ENCODE results near the gene COL18A1. TPM values are rescaled to one million over a fixed set of nuclear protein-coding genes. Genes with fewer than 3 reads are reported as not detected.

COL18A1 gene
- total and polyA plus RNA-seq, 10 donors, result 35.0 to 208 (median 86.4) TPM

DNA sequence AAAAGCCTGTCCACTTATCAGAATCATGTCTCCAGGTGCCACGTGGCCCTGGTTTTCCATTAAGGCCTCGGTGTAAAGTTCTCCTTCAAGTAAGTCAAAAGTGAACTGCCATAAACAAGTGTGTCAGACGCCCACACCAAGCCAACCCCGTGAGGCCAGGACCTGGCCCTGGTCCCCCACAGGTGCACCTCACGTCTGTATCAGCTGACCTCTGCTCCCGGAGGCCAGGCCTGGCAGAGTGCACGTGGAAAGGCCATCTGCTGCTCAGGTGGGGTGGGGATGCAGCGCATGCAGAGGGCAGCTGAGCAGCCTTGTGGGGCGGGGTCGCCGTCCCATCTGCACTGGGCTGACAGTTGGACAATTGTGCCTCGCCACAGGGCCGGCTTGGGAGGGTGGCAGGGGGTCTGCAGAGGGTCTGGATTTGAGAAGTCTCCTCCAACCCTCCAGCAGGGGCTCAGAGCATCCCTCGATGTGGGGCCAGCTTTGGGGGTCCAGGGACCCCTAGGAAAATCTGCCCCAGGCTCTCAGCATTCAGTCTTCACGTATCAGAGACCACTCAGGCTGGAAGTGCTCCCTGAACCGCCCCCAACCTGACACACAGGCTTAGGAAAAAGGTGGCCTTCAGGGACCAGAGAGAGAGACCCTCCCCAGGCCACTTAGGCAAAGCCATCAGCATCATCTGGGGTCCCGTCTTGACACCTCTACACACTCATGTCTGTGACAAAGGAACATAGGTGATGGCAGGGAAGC lies 134.3 kb downstream of the COL18A1 start:
- Histone ChIP-seq H3K27ac (peak overlapping the region in 1 of 8 donors; percentile 93), H3K4me1 (peaks cover 5 to 80% (median 46%) of the 10 kb centered on the region in 6 donors), H3K36me3 (peaks cover 0 to 55% (median 2%) of the 10 kb centered on the region in 6 donors), H3K4me3 (no peak overlapping the region), H3K27me3 (replicated peaks in 1 of 7) (no peaks in the 10 kb centered on the region), H3K9me3 (no peaks in the 10 kb centered on the region)
- intact Hi-C loops (cut with DNase I; ENCODE audit: low total_unique reads), result no loop called here
- peak; percentile 75 for DNase-seq
- no peak for TF ChIP-seq POLR2AphosphoS5 (IDR thresholded peaks at IDR 0.05)
- TF ChIP-seq POLR2A (IDR thresholded peaks at IDR 0.05), result no peak
- TF ChIP-seq, protein P1, sequence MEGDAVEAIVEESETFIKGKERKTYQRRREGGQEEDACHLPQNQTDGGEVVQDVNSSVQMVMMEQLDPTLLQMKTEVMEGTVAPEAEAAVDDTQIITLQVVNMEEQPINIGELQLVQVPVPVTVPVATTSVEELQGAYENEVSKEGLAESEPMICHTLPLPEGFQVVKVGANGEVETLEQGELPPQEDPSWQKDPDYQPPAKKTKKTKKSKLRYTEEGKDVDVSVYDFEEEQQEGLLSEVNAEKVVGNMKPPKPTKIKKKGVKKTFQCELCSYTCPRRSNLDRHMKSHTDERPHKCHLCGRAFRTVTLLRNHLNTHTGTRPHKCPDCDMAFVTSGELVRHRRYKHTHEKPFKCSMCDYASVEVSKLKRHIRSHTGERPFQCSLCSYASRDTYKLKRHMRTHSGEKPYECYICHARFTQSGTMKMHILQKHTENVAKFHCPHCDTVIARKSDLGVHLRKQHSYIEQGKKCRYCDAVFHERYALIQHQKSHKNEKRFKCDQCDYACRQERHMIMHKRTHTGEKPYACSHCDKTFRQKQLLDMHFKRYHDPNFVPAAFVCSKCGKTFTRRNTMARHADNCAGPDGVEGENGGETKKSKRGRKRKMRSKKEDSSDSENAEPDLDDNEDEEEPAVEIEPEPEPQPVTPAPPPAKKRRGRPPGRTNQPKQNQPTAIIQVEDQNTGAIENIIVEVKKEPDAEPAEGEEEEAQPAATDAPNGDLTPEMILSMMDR (IDR thresholded peaks at IDR 0.05 in 8 of 11, conservative IDR thresholded peaks at IDR 0.05 in 3 of 11), result no peak
- 60 to 89% (median 88%) methylated on average over 1 to 17 of the region's 17 CpGs for WGBS, 5 donors

DNA sequence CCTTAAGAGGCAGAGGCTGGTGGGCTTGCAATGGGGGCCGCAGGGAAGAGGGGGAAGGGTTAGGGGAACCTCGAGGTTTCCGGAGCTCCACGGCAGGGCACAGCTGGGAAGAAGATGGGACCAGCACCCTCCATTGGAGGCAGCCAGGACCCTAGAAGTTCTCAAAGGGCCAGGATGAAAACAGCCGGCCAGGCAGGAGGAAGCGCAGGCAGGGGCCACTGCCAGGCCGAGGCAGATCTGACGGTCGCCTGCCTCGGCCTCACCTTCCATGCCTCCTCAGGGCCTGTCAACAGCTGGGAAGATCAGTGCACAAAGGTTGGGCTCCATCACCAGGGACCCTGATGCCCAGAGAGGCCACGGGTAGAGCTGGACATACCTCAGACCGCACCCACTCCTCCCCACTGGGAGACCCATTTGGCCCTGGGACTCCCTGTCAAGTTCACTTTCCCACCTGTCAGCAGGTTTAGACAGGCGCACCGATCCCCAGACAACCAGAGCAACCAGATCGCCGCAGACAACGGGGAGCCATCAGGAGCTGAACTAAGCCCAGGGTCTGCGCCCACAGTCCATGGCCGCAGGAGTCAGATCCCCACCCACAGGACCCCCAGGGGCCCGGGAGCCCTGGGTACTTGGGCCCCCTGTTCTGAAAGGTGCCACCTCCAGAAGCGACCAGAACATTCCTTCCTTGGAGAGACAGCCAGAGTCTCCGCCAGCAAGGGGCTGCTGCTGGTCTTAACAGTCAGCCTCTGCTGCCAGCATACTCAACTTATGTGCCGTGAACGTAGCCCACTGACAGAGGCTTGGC lies 135.0 kb downstream of the COL18A1 start:
- H3K9me3 ChIP-seq, result no peaks in the 10 kb centered on the region
- peaks cover 5 to 75% (median 38%) of the 10 kb centered on the region in 6 donors for H3K4me1 ChIP-seq
- H3K27ac ChIP-seq, result peak overlapping the region in 1 of 8 donors; percentile 93
- 92 to 95% (median 93%) methylated on average over 18 to 24 of the region's 24 CpGs for WGBS, 5 donors
- H3K27me3 ChIP-seq (replicated peaks in 1 of 7), result no peaks in the 10 kb centered on the region
- peak; percentile 75 for DNase-seq
- no peak overlapping the region for H3K4me3 ChIP-seq
- peaks cover 0 to 48% (median 2%) of the 10 kb centered on the region in 6 donors for H3K36me3 ChIP-seq
- TF ChIP-seq, protein P1 (IDR thresholded peaks at IDR 0.05 in 8 of 11, conservative IDR thresholded peaks at IDR 0.05 in 3 of 11), result no peak
- TF ChIP-seq POLR2A (IDR thresholded peaks at IDR 0.05), result no peak
- no peak for TF ChIP-seq POLR2AphosphoS5 (IDR thresholded peaks at IDR 0.05)
- intact Hi-C loops (cut with DNase I; ENCODE audit: low total_unique reads), result no loop called here

DNA sequence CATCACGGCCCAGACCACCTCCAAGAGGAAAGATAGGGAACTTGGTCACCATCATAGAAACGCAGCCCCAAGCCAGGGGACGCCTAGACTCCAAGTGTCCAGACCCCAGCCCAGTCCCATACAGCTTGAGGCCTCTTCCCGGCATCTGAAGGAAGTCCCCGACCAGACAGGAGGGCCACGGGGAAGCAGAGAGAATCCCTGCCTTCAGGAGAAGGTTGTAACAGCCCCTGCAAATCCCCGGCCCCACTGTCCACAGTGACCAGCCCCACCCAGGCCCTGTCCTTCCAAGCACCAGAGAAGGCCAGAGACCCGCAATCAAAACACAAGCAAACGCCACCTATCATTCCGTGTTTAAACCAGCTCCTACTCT lies 135.6 kb downstream of the COL18A1 start:
- Histone ChIP-seq H3K4me1 (peaks cover 5 to 69% (median 35%) of the 10 kb centered on the region in 6 donors), H3K36me3 (peaks cover 0 to 43% (median 2%) of the 10 kb centered on the region in 6 donors), H3K9me3 (no peaks in the 10 kb centered on the region), H3K27me3 (replicated peaks in 1 of 7) (no peaks in the 10 kb centered on the region), H3K4me3 (peak overlapping the region in 1 of 8 donors; percentile 91), H3K27ac (peak overlapping the region in 3 of 8 donors; percentile 74 to 93 (median 90))
- peak; percentile 72 for DNase-seq
- intact Hi-C loops (cut with DNase I; ENCODE audit: low total_unique reads), result no loop called here
- WGBS, 5 donors, result 77 to 90% (median 86%) methylated on average over 7 to 10 of the region's 10 CpGs
- TF ChIP-seq POLR2AphosphoS5 (IDR thresholded peaks at IDR 0.05) (no peak), POLR2A (IDR thresholded peaks at IDR 0.05) (no peak)

DNA sequence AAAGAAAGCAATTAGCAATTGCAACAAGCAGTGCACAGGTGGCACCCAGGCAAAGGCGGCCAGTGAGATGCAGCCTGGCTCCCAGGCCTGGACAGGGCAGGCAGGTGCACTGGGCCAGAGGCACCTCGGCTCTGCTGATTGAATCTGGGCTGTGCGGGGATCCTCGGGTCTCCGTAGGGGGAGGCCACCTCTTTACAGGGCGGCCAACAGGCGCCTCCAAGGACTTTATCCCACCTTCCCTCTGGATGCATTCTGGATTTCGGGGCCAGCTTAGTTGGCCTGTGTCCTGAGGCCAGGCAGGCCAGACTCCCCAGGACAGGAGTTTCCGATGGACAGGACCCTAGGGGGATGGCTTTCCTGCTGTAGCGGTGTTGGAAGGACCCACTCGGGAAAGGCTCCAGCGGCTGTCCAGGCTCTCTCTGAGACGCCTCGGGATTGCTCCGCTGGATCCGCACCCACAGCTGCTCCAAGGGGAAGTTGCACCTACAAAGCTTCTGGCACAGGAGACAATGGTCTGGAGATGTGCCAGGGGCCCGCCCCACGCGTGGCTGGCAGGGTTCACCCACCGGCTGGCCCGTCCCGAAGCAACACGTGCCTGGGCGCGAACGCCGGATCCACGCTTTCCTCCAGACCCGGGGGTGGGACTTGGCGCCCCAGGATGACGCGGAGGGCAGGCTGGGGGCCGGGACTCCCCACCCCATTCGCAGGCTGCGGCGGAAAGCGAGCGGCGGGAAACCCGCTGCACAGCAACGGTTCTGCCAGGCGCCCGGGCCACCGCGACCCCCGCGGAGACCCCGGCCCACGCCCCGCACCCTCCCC lies 136.5 kb downstream of the COL18A1 start:
- Histone ChIP-seq H3K4me3 (peak overlapping the region; percentile 50 to 91 (median 75)), H3K4me1 (peaks cover 5 to 60% (median 32%) of the 10 kb centered on the region in 6 donors), H3K36me3 (peaks cover 0 to 35% (median 0%) of the 10 kb centered on the region in 6 donors), H3K27ac (peak overlapping the region; percentile 6 to 93 (median 80)), H3K27me3 (replicated peaks in 1 of 7) (no peaks in the 10 kb centered on the region), H3K9me3 (no peaks in the 10 kb centered on the region)
- whole genome bisulfite sequencing, 5 donors, result 15 to 35% (median 16%) methylated on average over 15 to 50 of the region's 50 CpGs
- TF ChIP-seq POLR2AphosphoS5 (IDR thresholded peaks at IDR 0.05), result peak; percentile 74 to 88 (median 78)
- TF ChIP-seq, protein P1 (IDR thresholded peaks at IDR 0.05 in 8 of 11, conservative IDR thresholded peaks at IDR 0.05 in 3 of 11), result peak in 1 of 11 experiments; percentile 21
- TF ChIP-seq POLR2A (IDR thresholded peaks at IDR 0.05), result no peak
- peak; percentile 96 for DNase-seq
- intact Hi-C loops (cut with DNase I; ENCODE audit: low total_unique reads), result no loop called here

All from spleen (tissue), 11 donors.